Gastroesophageal sphincter (tissue), 2 donors: ENCODE measurements around the gene MT1G.

Experiments used
- POLR2A ChIP-seq, 2 donors: fragments of 450-650 bp; IDR thresholded peaks; one replicate each; pipeline ENCODE4 v1.6.1; 2017; ENCODE audit warnings: antibody characterized with exemption in 2 of 2, mild to moderate bottlenecking in 2 of 2, moderate library complexity in 1 of 2
- POLR2AphosphoS5 ChIP-seq: sonication (generic); formaldehyde crosslinking; IDR thresholded peaks from one replicate; pipeline ENCODE4 v1.6.1; 2017; ENCODE audit warnings: antibody characterized with exemption

- TF ChIP-seq POLR2A (IDR thresholded peaks at IDR 0.05): no peak
- no peak for TF ChIP-seq POLR2AphosphoS5
Observed at GRCh38 chr16:56645311-56645710, 22.6 kb downstream of the MT1G start.
